HG03066 (cell line): ENCODE results near the gene SHKBP1.
"Not testable (repeated sequence)": the region's sequence is repeated elsewhere in the genome, so short reads cannot be mapped to it uniquely, and the experiment has no call there.

Experiments
- ATAC-seq: cut with Tn5 transposase; IDR thresholded peaks from one replicate; pipeline ENCODE4 v1.9.1; 2021; ENCODE audit warnings: low read depth; ENCODE audit not compliant: unreplicated experiment

SHKBP1 gene

DNA sequence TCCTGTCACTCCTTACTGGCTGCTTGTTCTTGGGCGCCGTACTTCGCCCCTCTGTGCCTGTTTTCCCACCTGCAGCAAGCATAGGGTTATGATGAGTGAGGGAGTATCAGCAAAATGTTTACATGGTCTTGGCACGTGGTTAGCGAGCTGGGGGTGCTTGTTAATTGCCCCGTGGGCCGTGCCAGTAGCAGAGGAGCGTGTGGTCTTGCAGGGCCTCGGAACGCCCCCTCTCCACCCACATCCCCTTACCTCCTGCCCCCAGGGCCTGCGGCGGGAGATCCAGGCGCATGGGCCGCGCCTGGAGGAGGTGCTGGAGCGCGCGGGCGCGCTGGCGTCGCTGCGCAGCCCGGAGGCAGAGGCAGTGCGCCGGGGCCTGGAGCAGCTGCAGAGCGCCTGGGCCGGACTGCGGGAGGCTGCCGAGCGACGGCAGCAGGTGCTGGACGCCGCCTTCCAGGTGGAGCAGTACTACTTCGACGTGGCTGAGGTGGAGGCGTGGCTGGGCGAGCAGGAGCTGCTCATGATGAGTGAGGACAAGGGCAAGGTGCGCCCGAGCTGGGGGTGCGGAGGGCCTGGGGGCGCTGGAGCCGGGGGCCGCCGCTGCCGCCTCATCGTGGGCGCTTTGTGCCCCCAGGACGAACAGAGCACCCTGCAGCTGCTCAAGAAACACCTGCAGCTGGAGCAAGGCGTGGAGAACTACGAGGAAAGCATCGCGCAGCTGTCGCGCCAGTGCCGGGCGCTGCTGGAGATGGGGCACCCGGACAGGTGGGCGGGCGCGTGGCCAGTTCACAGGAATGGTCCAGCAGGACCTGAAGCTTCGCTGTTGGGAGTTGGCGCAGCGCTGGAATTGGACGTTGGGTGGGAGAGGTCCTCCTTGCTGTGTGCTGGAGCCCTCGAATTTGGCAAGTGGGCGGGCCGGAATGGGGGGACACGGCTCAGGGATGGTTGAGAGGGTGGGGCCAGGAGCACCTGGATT is 22.5 kb upstream of the SHKBP1 start:
- ATAC-seq, result no peak

DNA sequence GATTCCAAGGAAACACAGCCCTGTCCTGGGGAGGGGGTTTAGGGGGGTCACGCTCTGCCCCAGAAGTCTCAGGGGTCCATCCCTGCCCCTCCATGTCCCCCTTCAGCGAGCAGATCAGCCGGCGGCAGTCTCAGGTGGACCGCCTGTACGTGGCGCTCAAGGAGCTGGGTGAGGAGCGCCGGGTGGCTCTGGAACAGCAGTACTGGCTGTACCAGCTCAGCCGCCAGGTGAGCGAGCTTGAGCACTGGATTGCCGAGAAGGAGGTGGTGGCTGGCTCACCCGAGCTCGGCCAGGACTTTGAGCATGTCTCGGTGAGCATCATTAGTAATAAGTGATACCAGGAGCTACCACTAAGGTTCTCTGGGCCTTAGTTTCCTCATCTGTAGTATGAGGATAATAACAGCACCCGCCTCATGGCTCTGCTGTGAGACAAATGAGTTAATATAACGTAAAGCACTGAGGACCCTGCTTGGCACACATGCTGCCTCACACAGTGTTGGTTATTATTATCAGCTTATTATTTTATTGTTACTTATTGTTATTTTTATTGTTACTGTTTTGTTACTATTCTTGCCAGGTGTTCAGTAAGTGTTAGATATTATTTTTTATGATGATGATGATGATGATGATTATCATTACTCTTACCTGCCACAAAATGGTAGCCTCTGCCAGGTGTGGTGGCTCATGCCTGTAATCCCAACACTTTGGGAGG is 20.5 kb upstream of the SHKBP1 start:
- no peak for ATAC-seq

- no peak for ATAC-seq
Measured at GRCh38 chr19:40556953-40557530, 19.6 kb upstream of the SHKBP1 start.

DNA sequence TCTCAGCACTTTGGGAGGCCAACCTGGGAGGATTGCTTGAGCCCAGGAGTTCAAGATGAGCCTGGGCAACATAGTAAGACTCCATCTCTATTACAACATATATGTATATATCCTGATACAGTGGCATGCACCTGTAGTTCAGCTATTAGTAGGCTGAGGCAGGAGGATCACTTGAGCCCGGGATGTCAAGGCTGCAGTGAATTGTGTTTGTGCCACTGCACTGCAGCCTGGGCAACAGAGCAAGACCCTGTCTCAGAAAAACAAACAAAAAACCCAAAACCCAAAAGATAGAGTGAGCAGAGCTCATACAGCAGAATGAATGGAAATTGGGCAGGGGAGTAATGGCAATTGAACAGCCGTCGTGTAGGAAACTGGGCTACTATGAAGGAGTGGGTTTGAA is 17.3 kb upstream of the SHKBP1 start:
- no peak for ATAC-seq

DNA sequence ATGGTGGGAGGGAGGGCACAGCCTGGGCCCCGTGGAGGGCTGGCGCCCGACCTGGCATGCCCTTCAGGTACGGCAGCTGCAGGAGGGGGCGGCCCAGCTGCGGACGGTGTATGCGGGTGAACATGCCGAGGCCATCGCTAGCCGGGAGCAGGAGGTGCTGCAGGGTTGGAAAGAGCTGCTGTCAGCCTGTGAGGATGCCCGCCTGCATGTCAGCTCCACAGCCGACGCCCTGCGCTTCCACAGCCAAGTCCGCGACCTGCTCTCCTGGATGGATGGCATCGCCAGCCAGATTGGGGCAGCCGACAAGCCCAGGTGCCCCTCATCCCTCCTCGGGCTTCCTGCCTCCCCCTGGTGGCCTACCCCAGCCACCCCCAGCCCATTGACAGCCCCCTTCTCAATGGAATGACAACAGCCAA is 16.6 kb upstream of the SHKBP1 start:
- no peak for ATAC-seq

DNA sequence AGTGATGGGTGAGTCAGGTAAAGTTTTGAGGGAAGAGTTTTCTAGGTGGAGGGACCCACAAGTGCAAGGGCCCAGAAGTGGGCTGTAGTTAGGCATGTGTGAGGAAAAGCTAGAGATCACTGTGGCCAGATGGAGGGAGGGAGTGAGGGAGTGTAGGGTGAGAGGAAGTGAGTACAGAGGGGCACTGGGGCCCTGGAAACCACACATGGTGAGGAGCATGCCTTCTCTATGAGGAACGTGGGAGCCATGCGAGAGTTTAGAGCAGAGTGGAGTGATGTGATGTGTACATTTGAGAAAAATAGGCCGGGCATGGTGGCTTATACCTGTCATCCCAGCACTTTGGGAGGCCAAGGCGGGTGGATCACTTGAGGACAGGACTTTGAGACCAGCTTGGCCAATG is 14.7 kb upstream of the SHKBP1 start:
- no peak for ATAC-seq

DNA sequence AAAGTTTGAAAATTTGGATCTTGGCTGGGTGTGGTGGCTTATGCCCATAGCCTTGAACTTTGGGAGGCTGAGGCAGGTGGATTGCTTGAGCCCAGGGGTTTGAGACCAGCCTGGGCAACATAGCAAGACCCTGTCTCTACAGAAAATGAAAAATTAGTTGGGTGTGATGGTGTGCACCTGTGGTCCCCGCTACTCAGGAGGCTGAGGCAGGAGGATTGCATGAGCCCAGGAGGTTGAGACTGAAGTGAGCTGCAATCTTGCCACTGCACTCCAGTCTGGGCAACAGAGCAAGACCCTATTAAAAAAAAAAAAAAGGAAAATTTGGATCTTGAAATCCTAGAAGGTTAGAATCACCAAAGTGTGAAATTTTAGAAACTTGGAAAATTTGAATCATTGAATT is 12.1 kb upstream of the SHKBP1 start:
- not testable (repeated sequence) for ATAC-seq

GRCh38 chr19:40565355-40565754 is 11.3 kb upstream of the SHKBP1 start:
- ATAC-seq, result no peak

- ATAC-seq, result no peak
Measured at GRCh38 chr19:40565910-40566495, 10.7 kb upstream of the SHKBP1 start.

DNA sequence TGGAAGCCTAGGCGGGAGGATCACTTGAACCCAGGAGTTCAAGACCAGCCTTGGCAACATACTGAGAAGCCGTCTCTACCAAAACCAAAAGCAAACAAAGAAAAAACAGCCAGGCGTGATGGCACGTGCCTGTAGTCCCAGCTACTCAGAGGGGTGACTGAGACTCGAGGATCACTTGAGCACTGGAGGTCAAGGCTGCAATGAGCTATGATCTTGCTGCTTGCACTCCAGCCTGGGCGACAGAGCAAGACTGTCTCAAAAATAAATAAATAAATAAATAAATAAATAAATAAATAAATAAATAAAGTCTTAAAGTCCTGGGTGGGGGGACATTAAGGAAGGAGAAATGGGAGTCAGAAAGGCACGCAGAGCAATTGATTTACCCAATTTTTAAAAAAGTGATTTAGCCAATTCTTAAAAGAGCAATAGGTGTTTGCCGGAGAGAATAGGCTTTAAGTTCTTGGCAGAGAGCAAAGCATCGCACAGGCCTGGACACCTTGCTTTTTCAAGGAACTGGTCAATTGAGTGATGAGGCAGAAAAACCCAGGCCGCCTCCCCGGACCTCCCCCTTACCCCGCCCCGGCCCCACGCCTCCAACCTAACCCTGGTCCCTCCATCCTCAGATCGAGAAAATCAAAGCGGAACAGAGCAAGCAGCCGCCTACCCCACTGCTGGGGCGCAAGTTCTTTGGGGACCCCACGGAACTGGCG is 9.5 kb upstream of the SHKBP1 start:
- ATAC-seq, result no peak

- ATAC-seq, result no peak
Measured at GRCh38 chr19:40567750-40568494, 8.8 kb upstream of the SHKBP1 start.

- ATAC-seq, result peak; percentile 70
Measured at GRCh38 chr19:40570313-40571004, 6.2 kb upstream of the SHKBP1 start.

DNA sequence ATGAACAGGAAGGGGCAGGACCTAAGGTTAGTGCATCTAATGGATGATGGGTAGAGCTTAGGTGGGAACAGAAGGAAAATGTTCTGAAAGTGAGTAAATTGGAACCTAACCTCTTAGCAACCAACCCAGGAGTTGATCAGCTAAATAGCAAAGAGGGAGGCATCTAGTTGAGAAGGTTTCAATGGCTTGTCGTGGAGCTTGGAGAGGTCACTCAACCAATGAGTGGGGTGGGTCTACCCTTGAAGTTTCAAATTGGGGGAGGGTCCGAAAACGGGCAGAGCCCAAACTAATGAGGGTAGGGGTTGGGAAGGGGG is 5.7 kb upstream of the SHKBP1 start:
- ATAC-seq, result no peak

- no peak for ATAC-seq
Measured at GRCh38 chr19:40571831-40572495, 4.7 kb upstream of the SHKBP1 start.

DNA sequence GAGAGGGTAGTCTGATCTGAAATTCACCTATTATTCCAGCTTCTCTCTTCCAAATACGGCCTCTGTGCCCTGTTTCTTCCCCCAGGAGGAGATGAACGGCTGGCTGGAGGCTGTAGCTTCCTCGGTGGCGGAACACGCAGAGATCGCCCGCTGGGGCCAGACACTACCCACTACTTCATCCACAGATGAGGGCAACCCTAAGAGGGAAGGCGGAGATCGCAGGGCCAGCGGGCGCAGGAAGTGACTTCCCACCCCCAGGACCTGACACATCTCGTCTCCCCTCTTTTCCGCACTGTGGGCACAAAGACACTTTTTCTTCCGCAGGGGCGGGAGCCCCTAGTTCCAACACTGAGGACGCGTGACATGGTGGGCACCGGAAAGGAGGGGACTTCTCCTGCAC is 1.3 kb upstream of the SHKBP1 start:
- ATAC-seq, result no peak

DNA sequence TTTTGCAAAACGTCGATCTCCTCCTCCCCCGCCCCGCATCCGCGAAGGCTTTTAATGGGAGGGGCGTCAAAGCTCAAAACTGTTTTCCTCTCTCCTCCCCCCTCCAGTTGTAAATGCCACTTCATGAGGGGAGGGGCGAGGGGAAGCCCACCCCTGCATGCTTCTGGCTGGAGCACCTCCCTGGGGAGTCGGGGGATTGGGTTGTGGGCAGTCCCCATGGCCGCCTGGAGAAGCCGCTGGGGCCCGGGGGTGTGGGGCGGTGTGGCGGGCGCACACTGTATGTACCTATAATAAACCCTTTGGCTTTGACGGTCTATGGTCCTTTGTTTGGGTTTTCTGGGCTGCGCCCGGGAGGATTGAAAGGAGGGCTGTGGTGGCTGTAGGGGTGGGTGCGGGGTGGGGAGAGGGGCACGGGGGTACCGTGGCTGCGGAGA is 505 bp upstream of the SHKBP1 start:
- no peak for ATAC-seq

GRCh38 chr19:40578442-40578908 is 1.8 kb downstream of the SHKBP1 start:
- ATAC-seq, result no peak

DNA sequence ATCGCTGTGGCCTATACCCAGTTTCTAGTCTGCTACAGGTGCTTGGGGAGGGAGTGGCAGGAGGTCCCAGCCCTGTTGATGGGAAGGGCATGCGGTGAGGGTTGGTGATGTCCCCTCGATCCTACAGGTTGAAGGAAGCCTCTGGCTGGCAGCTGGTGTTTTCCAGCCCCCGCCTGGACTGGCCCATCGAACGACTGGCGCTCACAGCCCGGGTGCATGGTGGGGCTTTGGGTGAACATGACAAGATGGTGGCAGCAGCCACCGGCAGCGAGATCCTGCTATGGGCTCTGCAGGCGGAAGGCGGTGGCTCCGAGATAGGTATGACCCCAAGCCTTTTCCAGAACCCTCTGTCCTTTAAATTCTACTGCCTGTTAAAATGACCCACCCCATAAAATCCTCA is 3.9 kb downstream of the SHKBP1 start:
- ATAC-seq, result no peak

GRCh38 chr19:40581531-40581930 is 4.9 kb downstream of the SHKBP1 start:
- no peak for ATAC-seq
